DOHH2 (cell line): ENCODE measurements around the gene MLXIP.

Source experiments
- H3F3A ChIP-seq: fragments of 200-600 bp; sonication (generic), shearing (Covaris generic); 2 replicates; pipeline ENCODE4 v1.6.0; 2016; ENCODE audit warnings: antibody characterized with exemption, mild to moderate bottlenecking; ENCODE audit not compliant: control insufficient read depth, insufficient read depth
- H3K27ac ChIP-seq: fragments of 200-600 bp; sonication (generic); 2 replicates; pipeline ENCODE4 v1.5.1; 2014; ENCODE audit warnings: low read depth, mild to moderate bottlenecking, low read length, moderate library complexity
- H3K27me3 ChIP-seq: fragments of 200-600 bp; sonication (generic); 2 replicates; pipeline ENCODE4 v1.6.1; 2014; ENCODE audit warnings: mild to moderate bottlenecking, low read length, mixed read lengths; ENCODE audit not compliant: control insufficient read depth
- H3K36me3 ChIP-seq: fragments of 200-600 bp; sonication (generic); 2 replicates; pipeline ENCODE4 v1.6.1; 2014; ENCODE audit warnings: mild to moderate bottlenecking, low read length, moderate library complexity, mixed read lengths; ENCODE audit not compliant: control insufficient read depth
- H3K4me1 ChIP-seq: fragments of 200-600 bp; sonication (generic); 2 replicates; pipeline ENCODE4 v1.6.1; 2014; ENCODE audit warnings: mild to moderate bottlenecking, low read length, mixed read lengths; ENCODE audit not compliant: control insufficient read depth
- H3K4me2 ChIP-seq: fragments of 200-600 bp; sonication (generic); 2 replicates; pipeline ENCODE4 v1.6.0; 2014; ENCODE audit warnings: mild to moderate bottlenecking, low read length, moderate library complexity
- H3K4me3 ChIP-seq: fragments of 200-600 bp; sonication (generic); 2 replicates; pipeline ENCODE4 v1.5.1; 2014; ENCODE audit warnings: mild to moderate bottlenecking, low read length, mixed read lengths
- H3K79me2 ChIP-seq: fragments of 200-600 bp; sonication (generic); 2 replicates; pipeline ENCODE4 v1.6.1; 2014; ENCODE audit warnings: mild to moderate bottlenecking, low read length, mixed read lengths; ENCODE audit not compliant: control insufficient read depth
- H3K9me2 ChIP-seq: fragments of 200-600 bp; sonication (generic); replicated peaks from 2 replicates; pipeline ENCODE4 v1.6.1; 2014; ENCODE audit warnings: mild to moderate bottlenecking, low read length, mixed read lengths; ENCODE audit not compliant: control insufficient read depth
- H3K9me3 ChIP-seq: fragments of 200-600 bp; sonication (generic); 2 replicates; pipeline ENCODE4 v1.6.1; 2014; ENCODE audit warnings: antibody characterized with exemption, low read length, mixed read lengths; ENCODE audit not compliant: control insufficient read depth, insufficient read depth
- H4K20me1 ChIP-seq: fragments of 200-600 bp; sonication (generic); 2 replicates; pipeline ENCODE4 v1.6.0; 2014; ENCODE audit warnings: low read depth, mild to moderate bottlenecking, antibody characterized with exemption, low read length, moderate library complexity; ENCODE audit not compliant: control insufficient read depth, insufficient read depth
- CTCF ChIP-seq: fragments of 200-600 bp; sonication (generic); IDR thresholded peaks from one replicate; pipeline ENCODE4 v1.5.1; 2014; ENCODE audit warnings: antibody characterized with exemption, mild to moderate bottlenecking, low read depth, low read length; ENCODE audit not compliant: poor library complexity, severe bottlenecking
- EZH2phosphoT487 ChIP-seq: fragments of 200-600 bp; sonication (generic); IDR thresholded peaks from 2 replicates; pipeline ENCODE4 v1.6.1; 2017; ENCODE audit warnings: borderline replicate concordance, mild to moderate bottlenecking, antibody characterized with exemption, low read length, moderate library complexity, mixed read lengths

The MLXIP gene

GRCh38 chr12:122147514-122148290, 69.1 kb downstream of the MLXIP start:
- TF ChIP-seq CTCF, result no peak
- TF ChIP-seq EZH2phosphoT487, result no peak
- Histone ChIP-seq H3K36me3 (peaks cover under 1% of the 10 kb centered on the region; the same call in 1 of the 2 replicates), H3K4me1 (no peaks in the 10 kb centered on the region), H3K79me2 (no peaks in the 10 kb centered on the region), H3K27ac (no peak overlapping the region), H4K20me1 (no peaks in the 10 kb centered on the region), H3K4me3 (no peak overlapping the region), H3K27me3 (no peaks in the 10 kb centered on the region), H3K9me2 (no peaks in the 10 kb centered on the region), H3K9me3 (no peaks in the 10 kb centered on the region), H3K4me2 (no peak overlapping the region), H3F3A (no peaks in the 10 kb centered on the region)

GRCh38 chr12:122148657-122149056, 70.1 kb downstream of the MLXIP start:
- no peaks in the 10 kb centered on the region for H3K9me3 ChIP-seq
- no peaks in the 10 kb centered on the region for H3K79me2 ChIP-seq
- H3F3A ChIP-seq, result no peaks in the 10 kb centered on the region
- no peaks in the 10 kb centered on the region for H3K27me3 ChIP-seq
- TF ChIP-seq EZH2phosphoT487, result no peak
- no peaks in the 10 kb centered on the region for H3K9me2 ChIP-seq
- no peak overlapping the region for H3K4me2 ChIP-seq
- H3K36me3 ChIP-seq, result no peaks in the 10 kb centered on the region
- H3K27ac ChIP-seq, result no peak overlapping the region
- no peak overlapping the region for H3K4me3 ChIP-seq
- H3K4me1 ChIP-seq, result no peaks in the 10 kb centered on the region
- H4K20me1 ChIP-seq, result no peaks in the 10 kb centered on the region

- Histone ChIP-seq H3K79me2 (no peaks in the 10 kb centered on the region), H3K36me3 (no peaks in the 10 kb centered on the region), H4K20me1 (no peaks in the 10 kb centered on the region), H3K4me1 (no peaks in the 10 kb centered on the region), H3K27me3 (no peaks in the 10 kb centered on the region), H3K9me3 (no peaks in the 10 kb centered on the region), H3K4me2 (no peak overlapping the region), H3K4me3 (no peak overlapping the region), H3F3A (no peaks in the 10 kb centered on the region), H3K27ac (no peak overlapping the region), H3K9me2 (no peaks in the 10 kb centered on the region)
- TF ChIP-seq EZH2phosphoT487 (no peak), CTCF (no peak)
These were observed 71.6 kb downstream of the MLXIP start for GRCh38 chr12:122150127-122150681.

GRCh38 chr12:122152754-122153153, 74.2 kb downstream of the MLXIP start:
- Histone ChIP-seq H3K9me3 (no peaks in the 10 kb centered on the region), H4K20me1 (no peaks in the 10 kb centered on the region), H3K27me3 (peaks cover 2% of the 10 kb centered on the region; the same call in 1 of the 2 replicates), H3K36me3 (no peaks in the 10 kb centered on the region), H3K4me3 (no peak overlapping the region), H3K9me2 (no peaks in the 10 kb centered on the region), H3K27ac (no peak overlapping the region), H3F3A (no peaks in the 10 kb centered on the region), H3K79me2 (no peaks in the 10 kb centered on the region), H3K4me2 (no peak overlapping the region), H3K4me1 (no peaks in the 10 kb centered on the region)
- TF ChIP-seq CTCF (no peak), EZH2phosphoT487 (no peak)
